ENCODE results near the gene TBCA. TPM values are rescaled to one million over a fixed set of nuclear protein-coding genes. Genes with fewer than 3 reads are reported as not detected.

Gene TBCA, protein sequence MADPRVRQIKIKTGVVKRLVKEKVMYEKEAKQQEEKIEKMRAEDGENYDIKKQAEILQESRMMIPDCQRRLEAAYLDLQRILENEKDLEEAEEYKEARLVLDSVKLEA
- total RNA-seq (193 and 206 TPM in 2 replicates), polyA plus RNA-seq (26.3 and 48.2 TPM in 2 replicates), polyA minus RNA-seq (6.3 and 7.8 TPM in 2 replicates), Bru-seq, nascent RNA (percentile 82 among the genes with signal in this experiment), BruChase-seq, experiment 1, labeled RNA remaining after a 6-hour chase (percentile 68 among the genes with signal in this experiment), BruChase-seq, experiment 2, labeled RNA remaining after a 2-hour chase (percentile 67 among the genes with signal in this experiment)
- polyA plus RNA-seq (2011; cell fraction: cytosol; rRNA removed) = 147 and 193 TPM in 2 replicates
- polyA plus RNA-seq (2011; cell fraction: nucleus; rRNA removed) = 50.7 and 78.1 TPM in 2 replicates
- polyA plus RNA-seq (2012) = 262 and 295 TPM in 2 replicates
- 36.9 TPM for polyA minus RNA-seq (2011; cell fraction: cytosol; rRNA and poly(A)+ RNA removed)
- 6.7 and 9.8 TPM in 2 replicates for polyA minus RNA-seq (2011; cell fraction: nucleus; rRNA and poly(A)+ RNA removed)
- long read RNA-seq, transcript TBCA-202 (4 exons, 683 nt) = major isoform, 255 of 269 reads
- long read RNA-seq, partial matches to known transcripts = 3 of 269 reads
- long read RNA-seq, other reads (novel, unspliced or antisense) = 5 of 269 reads

GRCh38 chr5:77775790-77776553 lies at the start of gene TBCA:
Gene TBCA (minus strand): TSS chr5:77776339. CDS start chr5:77776257, 82 bp downstream.
- Histone ChIP-seq H4K20me1 (replicated peaks; ENCODE audit: control insufficient read depth, extremely low read depth, insufficient read depth, low read length) (peaks cover 4% of the 10 kb centered on the region), H3K9me1 (replicated peaks; ENCODE audit: control insufficient read depth, extremely low read depth, insufficient read depth, low read length) (no peaks in the 10 kb centered on the region), H3K27ac (ENCODE audit: insufficient read depth, low read depth, low read length) (peak within 1 kb of the TSS; percentile 93), H3K4me3 (replicated peaks in 1 of 3; ENCODE audit: insufficient read depth in 1 of 3, low read depth in 1 of 3, low read length in 3 of 3) (peak within 1 kb of the TSS; percentile 63 to 93 (median 91)), H3K9ac (replicated peaks; ENCODE audit: extremely low read depth, insufficient read depth, low read length) (peak within 1 kb of the TSS; percentile 99), H3K4me1 (ENCODE audit: control insufficient read depth, extremely low read depth, insufficient read depth, low read length) (peaks cover 26% of the 10 kb centered on the region), H3K4me2 (ENCODE audit: insufficient read depth, low read length) (peak within 1 kb of the TSS; percentile 83), H3K27me3 (ENCODE audit: control insufficient read depth in 2 of 2, insufficient read depth in 2 of 2, low read length in 2 of 2) (peaks cover 0 to under 1% of the 10 kb centered on the region in 2 experiments), H2AFZ (ENCODE audit: low read depth, low read length) (peak within 1 kb of the TSS; percentile 85), H3K9me3 (replicated peaks; ENCODE audit: control insufficient read depth, insufficient read depth, low read length) (no peaks in the 10 kb centered on the region), H3K36me3 (ENCODE audit: control insufficient read depth in 2 of 2, extremely low read depth in 1 of 2, insufficient read depth in 2 of 2, low read length in 2 of 2) (peaks cover 0 to 8% of the 10 kb centered on the region in 2 experiments), H3K79me2 (ENCODE audit: control insufficient read depth, insufficient read depth, low read length) (peaks cover 49% of the 10 kb centered on the region)
- CTCF ChIA-PET = no interaction called here
- intact Hi-C loops (cut with micrococcal nuclease) (loop anchor here (2.0 to 10.0 kb wide), 6 partner anchors 74 to 389 kb away; partner anchors contain the start of gene WDR41), dilution Hi-C loops (cut with MboI; ENCODE audit: extremely low pct_ligation_motif_present, low sequenced_read_pairs) (no loop called here)
- FAIRE-seq (peak; percentile 92), DNase-seq (ENCODE audit: low read depth, low spot score) (peak; percentile 96)
- BruUV-seq (replicated peaks) = no TSS peak
- POLR2A ChIA-PET = no interaction called here
- no peak for TF ChIP-seq MAX (IDR thresholded peaks at IDR 0.05; ENCODE audit: insufficient read depth, insufficient read length)
- peak; percentile 81 for TF ChIP-seq POLR2AphosphoS5 (IDR thresholded peaks at IDR 0.05; ENCODE audit: insufficient read depth, low read depth, low read length)
- peak; percentile 77 for TF ChIP-seq POLR2A (IDR thresholded peaks at IDR 0.05; ENCODE audit: low read depth, low read length)
- no peak for TF ChIP-seq FOS (IDR thresholded peaks at IDR 0.05; ENCODE audit: borderline replicate concordance, insufficient read depth, low read length)
- TF ChIP-seq EZH2 (IDR thresholded peaks at IDR 0.05; ENCODE audit: borderline replicate concordance, low read depth, low read length, severe bottlenecking) = no peak
- TF ChIP-seq GATA2 (IDR thresholded peaks at IDR 0.05; ENCODE audit: insufficient read depth, insufficient read length, low read depth, low read length) = no peak
- no peak for TF ChIP-seq JUN (IDR thresholded peaks at IDR 0.05; ENCODE audit: borderline replicate concordance, insufficient read depth, insufficient read length, low read depth)
- TF ChIP-seq MYC (IDR thresholded peaks at IDR 0.05; ENCODE audit: low read depth, low read length) = no peak
- peak; percentile 7 to 25 for TF ChIP-seq CTCF (IDR thresholded peaks at IDR 0.05; ENCODE audit: extremely low read depth in 1 of 2, insufficient read depth in 1 of 2, low read depth in 1 of 2, low read length in 2 of 2)

Data from endothelial cell of umbilical vein (primary cell).